ENCODE data around the gene TM4SF1.
A peak's percentile ranks its signal among the peaks of the same experiment; 100 is the strongest.
"Not testable (repeated sequence)": the region's sequence is repeated elsewhere in the genome, so short reads cannot be mapped to it uniquely, and the experiment has no call there.

TM4SF1 gene

GRCh38 chr3:149393345-149394160, 16.1 kb upstream of the TM4SF1 start:
- peak; percentile 9 for DNase-seq

GRCh38 chr3:149391960-149392359, 14.5 kb upstream of the TM4SF1 start:
- DNase-seq = no peak

- no peak for DNase-seq
Observed at GRCh38 chr3:149390772-149391212, 13.3 kb upstream of the TM4SF1 start.

GRCh38 chr3:149390294-149390693, 12.8 kb upstream of the TM4SF1 start:
- DNase-seq = no peak

DNA sequence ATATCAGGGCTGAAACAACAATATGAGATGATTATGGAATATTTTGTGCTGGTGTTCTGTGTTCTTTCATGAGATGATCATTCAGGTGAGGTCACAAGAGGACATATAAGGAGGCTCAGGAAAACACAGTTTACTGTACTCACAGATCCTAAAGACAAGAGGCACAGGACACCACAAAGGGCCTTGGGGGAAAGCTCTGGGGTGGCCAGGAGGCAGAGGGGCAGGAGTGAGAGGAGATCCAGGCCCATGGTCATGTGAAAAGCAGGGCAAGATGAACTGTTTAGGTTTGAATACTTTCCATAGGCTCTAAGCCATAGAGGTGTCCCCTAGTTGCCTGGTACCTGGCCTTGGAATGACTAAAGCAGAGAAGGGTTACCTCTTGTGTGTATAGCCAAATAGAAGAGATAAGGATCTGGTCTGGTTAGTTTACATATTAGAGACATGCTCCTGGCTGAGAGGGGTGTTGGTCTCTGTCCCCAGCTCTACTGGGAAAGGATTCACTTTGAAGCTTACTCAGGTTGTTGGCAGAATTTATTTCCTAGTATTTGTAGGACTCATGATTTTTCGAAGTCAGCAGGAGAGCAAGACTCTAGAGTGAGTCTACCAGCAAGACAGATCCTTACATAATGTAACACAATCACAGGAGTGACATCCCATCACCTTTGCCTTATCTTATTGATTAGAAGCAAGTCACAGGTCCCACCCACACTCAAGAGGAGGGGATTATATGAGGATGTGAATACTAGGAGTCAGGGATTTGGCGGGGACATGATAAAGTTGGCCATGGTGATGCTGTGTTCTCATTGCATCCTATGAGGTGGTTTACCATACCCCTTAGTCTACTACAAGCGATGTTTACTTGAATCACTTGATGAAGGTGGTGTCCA, 11.3 kb upstream of the TM4SF1 start:
- no peak for DNase-seq

DNA sequence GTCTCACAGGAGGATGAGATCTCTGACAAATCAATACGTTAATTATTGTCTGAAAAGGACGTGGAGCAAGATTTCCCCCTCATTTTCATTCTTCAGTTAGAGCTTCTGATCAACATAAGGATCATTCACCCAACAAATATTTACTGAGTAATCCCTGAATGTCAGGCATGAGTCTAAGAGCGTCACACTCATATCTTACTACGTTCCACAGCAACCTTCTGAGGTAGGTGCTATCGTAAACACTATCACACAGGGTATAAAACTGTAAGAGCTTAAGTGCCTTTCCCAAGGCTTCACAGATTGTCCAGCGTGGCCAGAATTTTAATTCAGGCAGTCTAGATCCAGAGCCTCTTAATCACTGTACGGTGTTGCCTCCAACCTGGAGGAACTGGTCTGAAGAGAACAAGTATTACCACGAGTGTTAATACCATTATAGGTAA, 10.6 kb upstream of the TM4SF1 start:
- no peak for DNase-seq

DNA sequence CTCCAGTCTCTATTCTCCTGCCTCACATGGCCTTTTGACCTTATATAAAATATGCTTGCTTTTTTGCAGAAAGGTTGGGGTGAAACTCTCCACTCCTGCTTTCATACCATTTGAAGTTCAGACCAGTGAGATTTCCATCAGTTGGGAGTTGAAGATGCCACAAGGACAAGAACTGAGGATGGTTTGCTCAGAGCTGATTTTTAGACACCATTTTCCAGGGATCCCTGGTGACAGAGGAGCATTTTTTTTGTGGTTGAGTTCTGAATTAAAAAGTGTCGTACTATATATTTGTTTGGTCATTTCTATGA, 8.8 kb upstream of the TM4SF1 start:
- no peak for DNase-seq

GRCh38 chr3:149385617-149386298, 8.3 kb upstream of the TM4SF1 start:
- no peak for DNase-seq

- no peak for DNase-seq
Observed at GRCh38 chr3:149384911-149385321, 7.5 kb upstream of the TM4SF1 start.

DNA sequence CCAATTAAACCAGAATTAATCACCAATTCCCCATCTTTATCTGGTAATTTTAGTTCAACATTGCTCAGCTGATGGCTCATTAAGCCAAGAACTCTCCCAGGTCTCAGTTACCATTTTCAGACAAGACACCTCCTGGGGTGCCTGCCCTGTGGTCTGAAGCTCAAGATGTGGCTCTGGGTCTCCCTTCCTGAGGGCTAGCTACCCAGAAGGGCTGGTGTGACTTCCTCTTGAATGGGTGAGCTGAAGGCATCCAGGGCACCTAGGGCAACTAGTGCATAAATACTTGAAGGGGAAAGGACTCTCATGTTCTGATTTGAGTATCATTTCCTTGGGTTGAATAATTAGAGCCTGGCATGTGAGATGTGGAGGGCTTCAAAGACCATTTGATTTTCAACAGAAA, 6.7 kb upstream of the TM4SF1 start:
- no peak for DNase-seq

DNA sequence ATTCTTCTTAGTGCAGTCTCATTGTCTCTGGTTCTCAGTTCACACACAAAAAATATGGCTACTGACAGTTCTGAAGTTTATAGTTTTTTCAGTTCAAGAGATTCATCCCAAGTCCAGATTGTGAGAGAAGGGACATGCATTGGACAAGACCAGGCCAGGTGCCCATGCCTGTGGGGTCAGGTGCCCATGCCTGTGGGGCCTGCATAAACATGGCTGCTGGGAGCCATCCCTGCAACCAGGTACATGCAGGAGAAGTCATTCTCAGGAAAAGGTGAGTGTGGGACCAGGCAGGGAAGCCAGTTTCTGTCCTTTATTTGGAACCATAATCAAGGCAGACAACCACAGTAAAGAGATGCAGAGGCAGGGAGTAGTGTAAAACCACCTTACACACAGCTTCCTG, 6.3 kb upstream of the TM4SF1 start:
- no peak for DNase-seq

- no peak for DNase-seq
Observed at GRCh38 chr3:149382518-149382917, 5.1 kb upstream of the TM4SF1 start.

DNA sequence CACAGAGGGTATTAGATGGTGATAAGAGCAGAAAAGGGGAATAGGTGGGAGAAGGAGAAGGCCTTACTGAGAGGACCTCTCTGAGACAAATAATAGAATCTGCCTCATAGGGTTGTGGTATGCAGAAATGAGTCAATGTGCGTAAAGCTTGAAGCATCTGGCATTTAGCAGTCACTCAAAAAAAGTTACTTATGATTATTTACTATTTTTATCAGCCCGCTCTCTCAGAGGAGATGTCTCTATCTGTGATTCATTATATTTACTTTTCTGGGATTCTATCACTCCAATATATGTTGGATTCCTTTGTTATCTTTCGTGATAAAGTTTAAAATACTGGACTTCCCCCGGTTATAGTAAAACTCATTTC, 4.6 kb upstream of the TM4SF1 start:
- no peak for DNase-seq

DNA sequence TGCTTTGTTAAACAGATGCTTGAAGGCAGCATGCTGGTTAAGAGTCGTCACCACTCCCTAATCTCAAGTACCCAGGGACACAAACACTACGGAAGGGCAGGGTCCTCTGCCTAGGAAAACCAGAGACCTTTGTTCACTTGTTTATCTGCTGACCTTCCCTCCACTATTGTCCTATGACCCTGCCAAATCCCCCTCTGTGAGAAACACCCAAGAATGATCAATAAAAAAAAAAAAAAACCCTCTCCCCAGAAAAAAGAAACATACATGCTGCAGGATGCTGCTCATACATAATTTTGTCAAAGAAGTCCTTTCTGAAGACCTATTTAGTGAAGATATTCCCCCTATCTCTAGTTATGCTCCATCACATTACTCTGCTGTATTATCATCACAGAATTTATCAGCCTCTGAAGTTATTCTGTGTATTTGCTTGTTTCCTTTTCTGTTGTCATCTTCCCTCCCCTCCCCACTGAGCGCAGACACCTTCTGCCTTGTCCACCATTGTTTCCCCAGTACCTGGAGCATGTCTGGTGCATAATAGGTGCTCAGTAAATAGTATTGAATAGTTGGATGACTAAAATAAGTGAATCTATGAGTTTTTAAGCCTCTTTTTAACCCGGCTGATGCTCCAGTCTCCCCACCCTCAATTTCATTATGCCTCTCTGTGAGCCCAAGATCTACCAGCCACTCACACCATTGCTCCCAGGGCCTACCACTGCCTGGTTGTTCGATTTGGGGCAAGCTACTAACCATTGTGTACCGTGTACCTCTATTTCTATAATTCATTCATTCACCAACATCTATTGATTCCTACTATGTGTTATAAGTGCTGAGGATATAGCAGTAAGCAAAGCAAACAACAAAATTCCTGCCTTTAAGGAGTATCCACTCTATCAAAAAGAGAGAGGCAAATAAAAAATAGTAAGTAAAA, 4.0 kb upstream of the TM4SF1 start:
- DNase-seq = no peak

GRCh38 chr3:149380220-149380619, 2.8 kb upstream of the TM4SF1 start:
- not testable (repeated sequence) for DNase-seq

GRCh38 chr3:149378478-149379309, 1.2 kb upstream of the TM4SF1 start:
- no peak for DNase-seq

GRCh38 chr3:149376718-149377407, 586 bp downstream of the TM4SF1 start:
- DNase-seq = no peak

GRCh38 chr3:149375501-149376196, 1.8 kb downstream of the TM4SF1 start:
- no peak for DNase-seq

DNA sequence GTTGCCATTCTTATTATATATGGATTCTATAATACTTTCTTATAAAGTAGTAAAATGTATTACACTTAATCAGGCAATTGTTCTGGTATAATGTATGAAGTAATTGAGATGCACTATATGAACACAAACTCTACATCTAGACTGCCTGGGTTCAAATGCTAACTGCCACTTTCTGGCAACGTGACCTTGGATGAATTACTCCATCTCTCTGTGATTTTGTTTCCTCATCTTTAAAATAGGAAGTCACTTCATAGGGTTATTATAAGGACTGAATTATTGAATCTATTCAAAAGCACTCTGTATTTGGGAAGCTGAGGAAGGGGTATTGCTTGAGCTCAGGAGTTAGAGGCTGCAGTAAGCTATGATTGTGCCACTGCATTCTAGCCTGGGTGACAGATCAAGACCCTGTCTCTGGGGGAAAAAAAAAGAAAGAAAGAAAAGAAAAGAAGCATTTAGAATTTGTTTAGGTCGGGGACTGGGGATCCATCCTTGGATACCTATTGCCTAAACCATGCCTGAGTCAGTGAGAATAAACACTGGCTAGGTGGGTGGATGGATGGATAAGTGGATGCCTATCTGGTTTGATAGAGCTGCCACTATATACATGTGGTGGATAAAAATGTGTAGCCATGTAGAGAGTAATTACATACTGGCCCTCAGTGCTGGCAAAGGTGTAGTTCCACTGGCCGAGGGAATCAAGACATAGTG, 2.5 kb downstream of the TM4SF1 start:
- no peak for DNase-seq

DNA sequence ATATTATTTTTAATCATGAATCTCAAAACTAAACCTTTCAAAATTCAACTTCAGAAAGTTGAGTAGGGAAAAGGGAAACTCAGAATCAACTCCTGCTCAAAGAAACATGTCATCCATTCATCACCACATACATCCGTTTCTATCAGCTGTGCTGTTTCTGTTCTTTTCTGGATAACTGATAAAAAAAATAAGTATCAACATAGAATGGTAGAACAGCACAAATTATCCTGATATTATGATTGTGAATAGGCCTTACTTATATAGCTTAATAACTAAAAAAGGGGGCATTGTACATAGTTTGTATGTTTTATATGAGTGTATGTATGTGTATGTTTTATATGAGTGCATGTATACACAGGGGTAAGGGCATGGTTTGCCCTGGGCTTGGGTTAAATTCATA, 3.1 kb downstream of the TM4SF1 start:
- DNase-seq = no peak

All from CD4-positive, alpha-beta T cell treated with Interleukin-17A for 4 hours (primary cell).